Keratinocyte (primary cell): Measurements from ENCODE around the gene PCSK2. TPM values are rescaled to one million over a fixed set of nuclear protein-coding genes. Genes with fewer than 3 reads are reported as not detected.

Experiments
- DNase-seq: peaks from one replicate; pipeline ENCODE4 v3.0.0-alpha.2; 2011; ENCODE audit warnings: low read depth, missing footprints, low spot score
- FAIRE-seq: peaks from 2 replicates; lab custom pipeline; 2011; peaks lifted over from hg19 to GRCh38; lab: Jason Lieb, UNC
- H2AFZ ChIP-seq: 2 replicates; pipeline ENCODE4 v1.6.0; 2012; ENCODE audit warnings: low read length, control low read depth, inconsistent platforms; ENCODE audit not compliant: control insufficient read depth
- H3K27ac ChIP-seq: 2 replicates; pipeline ENCODE4 v1.5.1; 2011; ENCODE audit warnings: low read length; ENCODE audit not compliant: control insufficient read depth, insufficient read depth
- H3K27me3 ChIP-seq: 3 replicates; pipeline ENCODE4 v1.6.0; 2011; ENCODE audit warnings: low read length; ENCODE audit not compliant: control insufficient read depth, insufficient read depth; ENCODE audit errors: extremely low read depth
- H3K36me3 ChIP-seq, 2 experiments: 2 replicates in 1 of 2; 3 replicates in 1 of 2; pipeline ENCODE4 v1.5.1; 2011; ENCODE audit warnings: low read length in 2 of 2, mild to moderate bottlenecking in 1 of 2; ENCODE audit not compliant: control insufficient read depth in 2 of 2, insufficient read depth in 2 of 2; ENCODE audit errors: extremely low read depth in 1 of 2
- H3K4me1 ChIP-seq: 3 replicates; pipeline ENCODE4 v1.5.1; 2011; ENCODE audit warnings: low read length; ENCODE audit not compliant: control insufficient read depth, insufficient read depth; ENCODE audit errors: extremely low read depth
- H3K4me2 ChIP-seq: 3 replicates; pipeline ENCODE4 v1.6.0; 2011; ENCODE audit warnings: low read depth, low read length; ENCODE audit not compliant: control insufficient read depth, insufficient read depth; ENCODE audit errors: extremely low read depth
- H3K4me3 ChIP-seq, 3 experiments: fragments of 200-600 bp in 1 of 3; sonication (generic) in 1 of 3; 2 replicates in 2 of 3; 3 replicates in 1 of 3; pipeline ENCODE4 v1.5.1; 2011 to 2016; ENCODE audit warnings: low read length in 3 of 3, mild to moderate bottlenecking in 3 of 3, control low read depth in 2 of 3, inconsistent platforms in 1 of 3, low read depth in 1 of 3, mixed read lengths in 1 of 3, mixed run types in 1 of 3, moderate library complexity in 1 of 3; ENCODE audit not compliant: control insufficient read depth in 2 of 3, insufficient read depth in 2 of 3; ENCODE audit errors: extremely low read depth in 1 of 3
- H3K79me2 ChIP-seq: 2 replicates; pipeline ENCODE4 v1.6.0; 2012; ENCODE audit warnings: low read length; ENCODE audit not compliant: control insufficient read depth, insufficient read depth
- H3K9ac ChIP-seq: 3 replicates; pipeline ENCODE4 v1.6.0; 2011; ENCODE audit warnings: low read length; ENCODE audit not compliant: control insufficient read depth, insufficient read depth; ENCODE audit errors: extremely low read depth
- H3K9me1 ChIP-seq: 3 replicates; pipeline ENCODE4 v1.6.0; 2011; ENCODE audit warnings: low read length; ENCODE audit not compliant: control insufficient read depth, insufficient read depth; ENCODE audit errors: extremely low read depth
- H3K9me3 ChIP-seq: 2 replicates; pipeline ENCODE4 v1.5.1; 2012; ENCODE audit warnings: low read depth, low read length; ENCODE audit not compliant: control insufficient read depth
- H4K20me1 ChIP-seq: 3 replicates; pipeline ENCODE4 v1.6.0; 2011; ENCODE audit warnings: low read length; ENCODE audit not compliant: control insufficient read depth, insufficient read depth; ENCODE audit errors: extremely low read depth
- EZH2 ChIP-seq: IDR thresholded peaks from one replicate; pipeline ENCODE4 v1.6.1; 2012; ENCODE audit warnings: inconsistent platforms, mild to moderate bottlenecking, low read length, moderate library complexity
- dilution Hi-C: fragments of 300-500 bp; cut with MboI; formaldehyde crosslinking; loops from one replicate; pipeline ENCODE4 v1.7.0; 2020; ENCODE audit warnings: low sequenced_read_pairs; ENCODE audit not compliant: extremely low pct_ligation_motif_present
- polyA plus RNA-seq, 5 experiments: library from polyadenylated mRNA; depleted of rRNA in 3 of 5; stranded (reverse) in 3 of 5; stranded (forward) in 1 of 5; unstranded in 1 of 5; fragments of >200 nt; gene quantifications; 1 replicate in 1 of 5; 2 replicates in 3 of 5; 3 replicates in 1 of 5; pipeline versions ENCODE4 v1.2.1 to v1.2.3, GENCODE V29; 2011 to 2012; ENCODE audit warnings: missing spikeins in 2 of 5, low read depth in 1 of 5, low replicate concordance in 1 of 5
- TF ChIP-seq, protein P1 (sequence below), 3 experiments: IDR thresholded peaks in 1 of 3; conservative IDR thresholded peaks in 1 of 3; optimal IDR thresholded peaks in 1 of 3; 2 replicates in 2 of 3; 3 replicates in 1 of 3; pipeline versions ENCODE3 to v1.5.1; 2011; ENCODE audit warnings: low read length in 3 of 3, mild to moderate bottlenecking in 3 of 3, moderate library complexity in 2 of 3, control low read depth in 1 of 3, inconsistent platforms in 1 of 3; ENCODE audit not compliant: insufficient read depth in 2 of 3; ENCODE audit errors: extremely low read depth in 1 of 3

PCSK2 gene
- polyA plus RNA-seq, 1 donor (not counting 4 experiments of a cell fraction or from before 2014, with no cell fraction given), result not detected

DNA sequence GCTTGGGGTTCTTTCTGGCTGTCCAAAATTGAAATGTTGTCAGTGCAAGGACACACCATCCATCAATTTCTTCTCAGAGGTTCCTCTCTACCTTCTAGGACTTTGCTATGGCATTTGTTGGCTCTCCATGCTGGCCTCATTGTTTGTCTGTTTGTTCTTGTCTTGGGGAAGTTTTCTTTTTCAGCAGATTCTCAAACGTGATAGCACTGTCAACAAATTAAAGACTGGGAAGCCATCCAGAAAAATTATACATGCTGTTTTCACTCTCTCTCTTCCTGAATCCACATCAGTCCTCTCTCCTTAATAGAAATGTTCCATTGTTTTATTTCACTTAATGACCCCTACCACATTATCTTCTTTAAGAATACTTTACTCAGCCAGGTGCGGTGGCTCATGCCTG, 130.4 kb downstream of the PCSK2 start:
- no peak overlapping the region for H3K9ac ChIP-seq
- H3K4me1 ChIP-seq, result no peaks in the 10 kb centered on the region
- no peak overlapping the region for H3K4me3 ChIP-seq
- no peaks in the 10 kb centered on the region for H3K27me3 ChIP-seq
- no peaks in the 10 kb centered on the region for H3K79me2 ChIP-seq
- no peak overlapping the region for H2AFZ ChIP-seq
- H3K27ac ChIP-seq, result no peak overlapping the region
- no peak for TF ChIP-seq EZH2
- TF ChIP-seq, protein P1, sequence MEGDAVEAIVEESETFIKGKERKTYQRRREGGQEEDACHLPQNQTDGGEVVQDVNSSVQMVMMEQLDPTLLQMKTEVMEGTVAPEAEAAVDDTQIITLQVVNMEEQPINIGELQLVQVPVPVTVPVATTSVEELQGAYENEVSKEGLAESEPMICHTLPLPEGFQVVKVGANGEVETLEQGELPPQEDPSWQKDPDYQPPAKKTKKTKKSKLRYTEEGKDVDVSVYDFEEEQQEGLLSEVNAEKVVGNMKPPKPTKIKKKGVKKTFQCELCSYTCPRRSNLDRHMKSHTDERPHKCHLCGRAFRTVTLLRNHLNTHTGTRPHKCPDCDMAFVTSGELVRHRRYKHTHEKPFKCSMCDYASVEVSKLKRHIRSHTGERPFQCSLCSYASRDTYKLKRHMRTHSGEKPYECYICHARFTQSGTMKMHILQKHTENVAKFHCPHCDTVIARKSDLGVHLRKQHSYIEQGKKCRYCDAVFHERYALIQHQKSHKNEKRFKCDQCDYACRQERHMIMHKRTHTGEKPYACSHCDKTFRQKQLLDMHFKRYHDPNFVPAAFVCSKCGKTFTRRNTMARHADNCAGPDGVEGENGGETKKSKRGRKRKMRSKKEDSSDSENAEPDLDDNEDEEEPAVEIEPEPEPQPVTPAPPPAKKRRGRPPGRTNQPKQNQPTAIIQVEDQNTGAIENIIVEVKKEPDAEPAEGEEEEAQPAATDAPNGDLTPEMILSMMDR (optimal IDR thresholded peaks at IDR 0.05 in 1 of 3, IDR thresholded peaks at IDR 0.05 in 1 of 3, conservative IDR thresholded peaks at IDR 0.05 in 1 of 3; ENCODE audit: extremely low read depth in 1 of 3, insufficient read depth in 2 of 3, low read length in 3 of 3), result no peak
- FAIRE-seq (no peak), DNase-seq (no peak)
- H3K4me2 ChIP-seq, result no peak overlapping the region
- H4K20me1 ChIP-seq, result no peaks in the 10 kb centered on the region
- no peaks in the 10 kb centered on the region for H3K9me1 ChIP-seq
- H3K9me3 ChIP-seq, result no peaks in the 10 kb centered on the region
- no peaks in the 10 kb centered on the region for H3K36me3 ChIP-seq
- dilution Hi-C loops, result no loop called here

DNA sequence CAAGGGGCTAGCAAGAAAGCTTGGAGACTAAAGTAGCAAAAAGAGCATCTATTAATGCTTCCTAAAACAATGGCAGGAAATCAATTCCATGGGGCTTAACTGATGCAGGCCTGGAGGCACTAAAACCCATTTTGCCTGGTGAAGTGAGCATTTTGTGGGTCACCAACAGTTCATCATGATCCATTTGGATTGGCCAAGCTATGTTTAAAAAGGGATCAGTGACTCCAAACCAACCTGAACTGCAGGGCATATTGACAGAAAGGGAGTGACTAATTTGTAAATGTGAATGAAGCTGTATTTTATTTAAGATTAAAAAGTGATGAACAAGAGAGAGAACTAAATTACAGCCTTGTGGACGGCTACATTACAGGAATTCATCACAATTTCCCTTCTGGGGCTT, 132.0 kb downstream of the PCSK2 start:
- no peaks in the 10 kb centered on the region for H3K36me3 ChIP-seq
- no peaks in the 10 kb centered on the region for H3K9me1 ChIP-seq
- H3K4me1 ChIP-seq, result no peaks in the 10 kb centered on the region
- no peaks in the 10 kb centered on the region for H4K20me1 ChIP-seq
- H3K27me3 ChIP-seq, result no peaks in the 10 kb centered on the region
- TF ChIP-seq, protein P1 (optimal IDR thresholded peaks at IDR 0.05 in 1 of 3, IDR thresholded peaks at IDR 0.05 in 1 of 3, conservative IDR thresholded peaks at IDR 0.05 in 1 of 3; ENCODE audit: extremely low read depth in 1 of 3, insufficient read depth in 2 of 3, low read length in 3 of 3), result no peak
- H3K9ac ChIP-seq, result no peak overlapping the region
- DNase-seq, result no peak
- no peak overlapping the region for H3K4me3 ChIP-seq
- no peak overlapping the region for H2AFZ ChIP-seq
- H3K4me2 ChIP-seq, result no peak overlapping the region
- dilution Hi-C loops, result no loop called here
- H3K9me3 ChIP-seq, result no peaks in the 10 kb centered on the region
- no peak overlapping the region for H3K27ac ChIP-seq
- no peaks in the 10 kb centered on the region for H3K79me2 ChIP-seq
- FAIRE-seq, result no peak
